Muscle of arm (tissue), 12 donors: ENCODE results near the gene ZG16. TPM values are rescaled to one million over a fixed set of nuclear protein-coding genes. Genes with fewer than 3 reads are reported as not detected.

Experiments used
- DNase-seq: peaks from one replicate; pipeline ENCODE4 v3.0.0-alpha.2; 2013
- polyA plus RNA-seq, 12 donors: library from polyadenylated mRNA; unstranded; fragments of 120-200 nt; gene quantifications; one replicate each; pipeline ENCODE4 v1.2.1, GENCODE V29; 2013; ENCODE audit not compliant: insufficient read length in 12 of 12

Gene ZG16
- polyA plus RNA-seq, 12 donors: 0.05 to 4.4 TPM; not detected in 10

GRCh38 chr16:29808219-29808900 lies 30.3 kb downstream of the ZG16 start:
- DNase-seq: no peak

- DNase-seq: no peak
Observed at GRCh38 chr16:29809031-29809747, 31.1 kb downstream of the ZG16 start.

- DNase-seq: no peak
Observed at GRCh38 chr16:29809850-29810698, 32.0 kb downstream of the ZG16 start.

GRCh38 chr16:29810699-29811169 lies 32.7 kb downstream of the ZG16 start:
- no peak for DNase-seq

- peak; percentile 85 for DNase-seq
Observed at GRCh38 chr16:29811170-29811895, 33.3 kb downstream of the ZG16 start.

- DNase-seq: peak; percentile 86
Observed at GRCh38 chr16:29811896-29812665, 34.0 kb downstream of the ZG16 start, which contains the start of gene PRRT2. Gene PRRT2 (plus strand): TSS chr16:29812193. CDS start chr16:29813055, 862 bp downstream.

- DNase-seq: no peak
Observed at GRCh38 chr16:29812754-29813643, 34.9 kb downstream of the ZG16 start.

- no peak for DNase-seq
Observed at GRCh38 chr16:29813644-29814562, 35.8 kb downstream of the ZG16 start.

- DNase-seq: no peak
Observed at GRCh38 chr16:29814592-29814991, 36.5 kb downstream of the ZG16 start.

GRCh38 chr16:29815032-29815721 lies 37.1 kb downstream of the ZG16 start:
- no peak for DNase-seq

GRCh38 chr16:29815793-29816693 lies 38.0 kb downstream of the ZG16 start, which contains the start of gene PAGR1:
Gene PAGR1 (plus strand): TSS chr16:29816152. CDS start chr16:29816526, 374 bp downstream.
- DNase-seq: peak; percentile 100

- no peak for DNase-seq
Observed at GRCh38 chr16:29816694-29817441, 38.8 kb downstream of the ZG16 start.

- DNase-seq: no peak
Observed at GRCh38 chr16:29818082-29818481, 40.0 kb downstream of the ZG16 start.

- DNase-seq: no peak
Observed at GRCh38 chr16:29819506-29819905, 41.5 kb downstream of the ZG16 start.

GRCh38 chr16:29820271-29820701 lies 42.2 kb downstream of the ZG16 start, which contains the start of gene MVP:
Gene MVP (plus strand): TSS chr16:29820462. CDS start chr16:29830550, 10,088 bp downstream.
- no peak for DNase-seq
